ENCODE measurements around the gene MPZL1. TPM values are rescaled to one million over a fixed set of nuclear protein-coding genes. Genes with fewer than 3 reads are reported as not detected.
"Not testable (repeated sequence)": the region's sequence is repeated elsewhere in the genome, so short reads cannot be mapped to it uniquely, and the experiment has no call there.

MPZL1 gene
- total RNA-seq, 2 experiments from 2014 or later = 17.4 to 19.0 TPM

- H3K4me1 Mint-ChIP-seq = peaks cover 58% of the 10 kb centered on the region
- no peaks in the 10 kb centered on the region for H3K9me3 Mint-ChIP-seq
- peaks cover 13% of the 10 kb centered on the region for H3K36me3 Mint-ChIP-seq (ENCODE audit: low read depth)
- H3K27ac Mint-ChIP-seq = no peak overlapping the region
- no peaks in the 10 kb centered on the region for H3K27me3 Mint-ChIP-seq
- peak overlapping the region; percentile 88 for H3K4me3 Mint-ChIP-seq
- DNase-seq = no peak
- ChIA-PET CTCF (interaction anchor here (1.2 kb wide), 2 partner anchors 9 to 106 kb away, joined by 3 to 4 read pairs; no protein-coding TSS in a partner anchor), POLR2A (interaction anchor here (1.0 kb wide), 1 partner anchor 9 kb away, joined by 3 read pairs; no protein-coding TSS in a partner anchor)
Measured at GRCh38 chr1:167722870-167723251, 1.1 kb downstream of the MPZL1 start.

- peaks cover 51% of the 10 kb centered on the region for H3K4me1 Mint-ChIP-seq
- ChIA-PET POLR2A (no interaction called here), CTCF (no interaction called here)
- H3K4me3 Mint-ChIP-seq = no peak overlapping the region
- no peaks in the 10 kb centered on the region for H3K27me3 Mint-ChIP-seq
- H3K9me3 Mint-ChIP-seq = no peaks in the 10 kb centered on the region
- H3K36me3 Mint-ChIP-seq (ENCODE audit: low read depth) = peaks cover 13% of the 10 kb centered on the region
- no peak overlapping the region for H3K27ac Mint-ChIP-seq
- no peak for DNase-seq
Measured at GRCh38 chr1:167723707-167724323, 2.0 kb downstream of the MPZL1 start.

- H3K4me1 Mint-ChIP-seq = peaks cover 30% of the 10 kb centered on the region
- no peaks in the 10 kb centered on the region for H3K27me3 Mint-ChIP-seq
- H3K36me3 Mint-ChIP-seq (ENCODE audit: low read depth) = peaks cover 19% of the 10 kb centered on the region
- DNase-seq = no peak
- CTCF ChIA-PET = interaction anchor here (1.0 kb wide), 1 partner anchor 9 kb away, joined by 5 read pairs; no protein-coding TSS in a partner anchor
- no peak overlapping the region for H3K27ac Mint-ChIP-seq
- H3K9me3 Mint-ChIP-seq = no peaks in the 10 kb centered on the region
- POLR2A ChIA-PET = no interaction called here
- no peak overlapping the region for H3K4me3 Mint-ChIP-seq
Measured at GRCh38 chr1:167726008-167726407, 4.2 kb downstream of the MPZL1 start.

- H3K27ac Mint-ChIP-seq = no peak overlapping the region
- no peak overlapping the region for H3K4me3 Mint-ChIP-seq
- ChIA-PET POLR2A (no interaction called here), CTCF (no interaction called here)
- H3K27me3 Mint-ChIP-seq = no peaks in the 10 kb centered on the region
- H3K9me3 Mint-ChIP-seq = no peaks in the 10 kb centered on the region
- DNase-seq = no peak
- peaks cover 11% of the 10 kb centered on the region for H3K4me1 Mint-ChIP-seq
- H3K36me3 Mint-ChIP-seq (ENCODE audit: low read depth) = peaks cover 21% of the 10 kb centered on the region
Measured at GRCh38 chr1:167728818-167729410, 7.1 kb downstream of the MPZL1 start.

GRCh38 chr1:167734227-167734626 lies 12.4 kb downstream of the MPZL1 start:
- DNase-seq = no peak
- ChIA-PET CTCF (no interaction called here), POLR2A (interaction anchor here (1.3 kb wide), 1 partner anchor 19 kb away, joined by 3 read pairs; no protein-coding TSS in a partner anchor)
- Mint-ChIP-seq H3K36me3 (ENCODE audit: low read depth) (peaks cover 15% of the 10 kb centered on the region), H3K4me3 (no peak overlapping the region), H3K27ac (no peak overlapping the region), H3K27me3 (no peaks in the 10 kb centered on the region), H3K4me1 (no peaks in the 10 kb centered on the region), H3K9me3 (peaks cover 5% of the 10 kb centered on the region)

GRCh38 chr1:167734841-167735240 lies 13.1 kb downstream of the MPZL1 start:
- POLR2A ChIA-PET = interaction anchor here (1.3 kb wide), 1 partner anchor 20 kb away, joined by 3 read pairs; no protein-coding TSS in a partner anchor
- CTCF ChIA-PET = no interaction called here
- Mint-ChIP-seq H3K27ac (no peak overlapping the region), H3K36me3 (ENCODE audit: low read depth) (peaks cover 15% of the 10 kb centered on the region), H3K9me3 (peaks cover 7% of the 10 kb centered on the region), H3K4me1 (no peaks in the 10 kb centered on the region), H3K27me3 (no peaks in the 10 kb centered on the region), H3K4me3 (no peak overlapping the region)
- no peak for DNase-seq

GRCh38 chr1:167737169-167737568 lies 15.4 kb downstream of the MPZL1 start:
- ChIA-PET POLR2A (no interaction called here), CTCF (no interaction called here)
- H3K4me1 Mint-ChIP-seq = no peaks in the 10 kb centered on the region
- H3K27me3 Mint-ChIP-seq = no peaks in the 10 kb centered on the region
- H3K36me3 Mint-ChIP-seq (ENCODE audit: low read depth) = peaks cover 8% of the 10 kb centered on the region
- H3K4me3 Mint-ChIP-seq = no peak overlapping the region
- H3K9me3 Mint-ChIP-seq = peaks cover 7% of the 10 kb centered on the region
- no peak for DNase-seq
- no peak overlapping the region for H3K27ac Mint-ChIP-seq

- DNase-seq = no peak
- peaks cover 7% of the 10 kb centered on the region for H3K9me3 Mint-ChIP-seq
- H3K4me3 Mint-ChIP-seq = no peak overlapping the region
- H3K27ac Mint-ChIP-seq = no peak overlapping the region
- peaks cover 5% of the 10 kb centered on the region for H3K36me3 Mint-ChIP-seq (ENCODE audit: low read depth)
- CTCF ChIA-PET = no interaction called here
- H3K27me3 Mint-ChIP-seq = no peaks in the 10 kb centered on the region
- no peaks in the 10 kb centered on the region for H3K4me1 Mint-ChIP-seq
- POLR2A ChIA-PET = no interaction called here
Measured at GRCh38 chr1:167738158-167738557, 16.4 kb downstream of the MPZL1 start.

GRCh38 chr1:167739752-167740151 lies 18.0 kb downstream of the MPZL1 start:
- DNase-seq = no peak
- peaks cover 3% of the 10 kb centered on the region for H3K4me1 Mint-ChIP-seq
- H3K27me3 Mint-ChIP-seq = no peaks in the 10 kb centered on the region
- H3K9me3 Mint-ChIP-seq = peaks cover 7% of the 10 kb centered on the region
- ChIA-PET CTCF (no interaction called here), POLR2A (no interaction called here)
- no peak overlapping the region for H3K27ac Mint-ChIP-seq
- no peak overlapping the region for H3K4me3 Mint-ChIP-seq
- H3K36me3 Mint-ChIP-seq (ENCODE audit: low read depth) = peaks cover 5% of the 10 kb centered on the region

- POLR2A ChIA-PET; H3K27ac Mint-ChIP-seq; H3K9me3 Mint-ChIP-seq; H3K36me3 Mint-ChIP-seq (ENCODE audit: low read depth); DNase-seq; H3K4me1 Mint-ChIP-seq; CTCF ChIA-PET; H3K27me3 Mint-ChIP-seq; H3K4me3 Mint-ChIP-seq: not testable (repeated sequence)
Measured at GRCh38 chr1:167741103-167741502, 19.3 kb downstream of the MPZL1 start.

- H3K4me3 Mint-ChIP-seq; H3K4me1 Mint-ChIP-seq; CTCF ChIA-PET; DNase-seq; H3K9me3 Mint-ChIP-seq; H3K27ac Mint-ChIP-seq; H3K27me3 Mint-ChIP-seq; POLR2A ChIA-PET; H3K36me3 Mint-ChIP-seq (ENCODE audit: low read depth): not testable (repeated sequence)
Measured at GRCh38 chr1:167742392-167743057, 20.7 kb downstream of the MPZL1 start.

- Mint-ChIP-seq H3K4me3 (no peak overlapping the region), H3K36me3 (ENCODE audit: low read depth) (no peaks in the 10 kb centered on the region), H3K4me1 (peaks cover 4% of the 10 kb centered on the region), H3K27me3 (no peaks in the 10 kb centered on the region), H3K9me3 (no peaks in the 10 kb centered on the region), H3K27ac (no peak overlapping the region)
- no peak for DNase-seq
- CTCF ChIA-PET = no interaction called here
- POLR2A ChIA-PET = no interaction called here
Measured at GRCh38 chr1:167744901-167745300, 23.1 kb downstream of the MPZL1 start.

- no peak for DNase-seq
- no peaks in the 10 kb centered on the region for H3K9me3 Mint-ChIP-seq
- POLR2A ChIA-PET = no interaction called here
- peaks cover 4% of the 10 kb centered on the region for H3K4me1 Mint-ChIP-seq
- CTCF ChIA-PET = no interaction called here
- no peak overlapping the region for H3K27ac Mint-ChIP-seq
- H3K4me3 Mint-ChIP-seq = no peak overlapping the region
- H3K27me3 Mint-ChIP-seq = no peaks in the 10 kb centered on the region
- no peaks in the 10 kb centered on the region for H3K36me3 Mint-ChIP-seq (ENCODE audit: low read depth)
Measured at GRCh38 chr1:167746013-167746672, 24.4 kb downstream of the MPZL1 start.
